CD4-positive, alpha-beta T cell (primary cell): ENCODE results near the gene KRTAP12-4. TPM values are rescaled to one million over a fixed set of nuclear protein-coding genes. Genes with fewer than 3 reads are reported as not detected.

ENCODE experiments used
- ATAC-seq: fragments of 200-7000 bp; cut with Tn5 transposase; one replicate; pipeline ENCODE4 v1.10.0; 2022; ENCODE audit warnings: mild to moderate bottlenecking; ENCODE audit not compliant: poor library complexity
- CTCF ChIA-PET: fragments of 350-600 bp; sonication (Branson Sonifier 250); formaldehyde crosslinking; loops from one replicate; lab custom pipeline; 2021; ENCODE audit warnings: antibody characterized with exemption, inconsistent platforms; lab: Charles Lee
- POLR2A ChIA-PET: fragments of 350-600 bp; sonication (Branson Sonifier 250); formaldehyde crosslinking; loops from one replicate; lab custom pipeline; 2021; ENCODE audit warnings: antibody characterized with exemption, inconsistent platforms; lab: Charles Lee
- DNase-seq, 14 experiments: peaks; one replicate each; pipeline ENCODE4 v3.0.0-alpha.2; 2013 to 2020; ENCODE audit warnings: mixed read lengths in 2 of 14
- H3K27ac ChIP-seq, 2 donors: one replicate each; pipeline versions ENCODE4 v1.5.1 to v1.7.0; 2013; ENCODE audit warnings: low read length in 2 of 2, low read depth in 1 of 2, mild to moderate bottlenecking in 1 of 2
- H3K27me3 ChIP-seq, 2 experiments: 1 replicate in 1 of 2; 2 replicates in 1 of 2; pipeline versions ENCODE4 v1.6.1 to v1.7.0; 2013; ENCODE audit warnings: low read length in 2 of 2, control low read depth in 1 of 2, mild to moderate bottlenecking in 1 of 2, moderate library complexity in 1 of 2; ENCODE audit not compliant: insufficient read depth in 2 of 2, control insufficient read depth in 1 of 2
- H3K36me3 ChIP-seq: one replicate; pipeline ENCODE4 v1.6.1; 2013; ENCODE audit warnings: low read length, control low read depth; ENCODE audit not compliant: insufficient read depth
- H3K4me1 ChIP-seq: one replicate; pipeline ENCODE4 v1.6.1; 2013; ENCODE audit warnings: low read length, control low read depth; ENCODE audit not compliant: insufficient read depth
- H3K4me3 ChIP-seq: one replicate; pipeline ENCODE4 v1.5.1; 2013; ENCODE audit warnings: mild to moderate bottlenecking, low read length, moderate library complexity
- H3K9me3 ChIP-seq, 2 experiments: 1 replicate in 1 of 2; 2 replicates in 1 of 2; pipeline versions ENCODE4 v1.6.1 to v1.7.0; 2013; ENCODE audit warnings: low read length in 2 of 2, mild to moderate bottlenecking in 2 of 2, control low read depth in 1 of 2, moderate library complexity in 1 of 2; ENCODE audit not compliant: control insufficient read depth in 1 of 2, insufficient read depth in 1 of 2
- H3K27ac Mint-ChIP-seq: one replicate; pipeline ENCODE4 v1.8.0; 2020; ENCODE audit warnings: mixed read lengths
- H3K27me3 Mint-ChIP-seq: one replicate; pipeline ENCODE4 v1.8.0; 2021; ENCODE audit warnings: mixed read lengths
- H3K36me3 Mint-ChIP-seq: one replicate; pipeline ENCODE4 v1.8.0; 2021; ENCODE audit warnings: low read depth, mixed read lengths
- H3K4me1 Mint-ChIP-seq: one replicate; pipeline ENCODE4 v1.8.0; 2021; ENCODE audit warnings: low read depth, mixed read lengths
- H3K4me3 Mint-ChIP-seq: one replicate; pipeline ENCODE4 v1.8.0; 2020; ENCODE audit warnings: mild to moderate bottlenecking, mixed read lengths
- H3K9me3 Mint-ChIP-seq: one replicate; pipeline ENCODE4 v1.8.0; 2020; ENCODE audit warnings: mixed read lengths
- CTCF ChIP-seq: fragments of 200-600 bp; IDR thresholded peaks from one replicate; pipeline ENCODE4 v1.8.0; 2022; ENCODE audit warnings: antibody characterized with exemption, mild to moderate bottlenecking
- intact Hi-C, 2 experiments: fragments of 100-400 bp; cut with DNase I in 1 of 2; cut with micrococcal nuclease in 1 of 2; formaldehyde crosslinking; loops; one replicate each; pipeline versions ENCODE4 v1.15.1 to v1.9.0; 2023 to 2025; cut with DNase I, micrococcal nuclease
- total RNA-seq, 174 experiments: library from RNA in 2 of 174; stranded (reverse) in 2 of 174; gene quantifications; one replicate each; pipeline ENCODE4 v1.2.3 and lab custom pipeline; 2021 to 2026

The KRTAP12-4 gene
- total RNA-seq, 2 experiments from 2014 or later = not detected

GRCh38 chr21:44684483-44684882 is 30.0 kb upstream of the KRTAP12-4 start:
- Mint-ChIP-seq H3K27ac (no peak overlapping the region), H3K4me3 (no peak overlapping the region), H3K27me3 (peaks cover 27% of the 10 kb centered on the region), H3K36me3 (no peaks in the 10 kb centered on the region), H3K4me1 (no peaks in the 10 kb centered on the region), H3K9me3 (no peaks in the 10 kb centered on the region)
- intact Hi-C loops = no loop called here
- CTCF ChIA-PET = no interaction called here
- POLR2A ChIA-PET = no interaction called here
- Histone ChIP-seq H3K27ac (no peak overlapping the region), H3K4me1 (no peaks in the 10 kb centered on the region), H3K27me3 (peaks cover 0 to 6% of the 10 kb centered on the region in 2 experiments), H3K36me3 (no peaks in the 10 kb centered on the region), H3K9me3 (no peaks in the 10 kb centered on the region), H3K4me3 (no peak overlapping the region)
- TF ChIP-seq CTCF = no peak
- ATAC-seq (no peak), DNase-seq (no peak)

- no peak overlapping the region for H3K27ac ChIP-seq
- Mint-ChIP-seq H3K27me3 (peaks cover 27% of the 10 kb centered on the region), H3K9me3 (no peaks in the 10 kb centered on the region), H3K4me1 (no peaks in the 10 kb centered on the region), H3K36me3 (no peaks in the 10 kb centered on the region), H3K27ac (no peak overlapping the region), H3K4me3 (no peak overlapping the region)
- DNase-seq (no peak), ATAC-seq (no peak)
- peaks cover 0 to 6% of the 10 kb centered on the region in 2 experiments for H3K27me3 ChIP-seq
- intact Hi-C loops = no loop called here
- ChIA-PET POLR2A (no interaction called here), CTCF (no interaction called here)
- no peaks in the 10 kb centered on the region for H3K36me3 ChIP-seq
- no peak for TF ChIP-seq CTCF
- no peaks in the 10 kb centered on the region for H3K4me1 ChIP-seq
- H3K4me3 ChIP-seq = no peak overlapping the region
- no peaks in the 10 kb centered on the region for H3K9me3 ChIP-seq
Observed at GRCh38 chr21:44684077-44684476, 29.6 kb upstream of the KRTAP12-4 start.

- no peak overlapping the region for H3K27ac ChIP-seq
- ATAC-seq (no peak), DNase-seq (no peak)
- ChIA-PET POLR2A (interaction anchor here (0.6 kb wide), 2 partner anchors 25 to 106 kb away, joined by 3 read pairs; no protein-coding TSS in a partner anchor), CTCF (no interaction called here)
- Mint-ChIP-seq H3K9me3 (no peaks in the 10 kb centered on the region), H3K4me3 (no peak overlapping the region), H3K4me1 (no peaks in the 10 kb centered on the region), H3K27ac (no peak overlapping the region), H3K36me3 (no peaks in the 10 kb centered on the region), H3K27me3 (peaks cover 27% of the 10 kb centered on the region)
- H3K4me1 ChIP-seq = no peaks in the 10 kb centered on the region
- peaks cover 0 to 6% of the 10 kb centered on the region in 2 experiments for H3K27me3 ChIP-seq
- H3K9me3 ChIP-seq = no peaks in the 10 kb centered on the region
- no peak for TF ChIP-seq CTCF
- intact Hi-C loops = no loop called here
- no peaks in the 10 kb centered on the region for H3K36me3 ChIP-seq
- H3K4me3 ChIP-seq = no peak overlapping the region
Observed at GRCh38 chr21:44682580-44683151, 28.2 kb upstream of the KRTAP12-4 start.
